GM21526 (cell line): Measurements from ENCODE around the gene CCM2.
A peak's percentile ranks its signal among the peaks of the same experiment; 100 is the strongest.
"Not testable (repeated sequence)": the region's sequence is repeated elsewhere in the genome, so short reads cannot be mapped to it uniquely, and the experiment has no call there.

ENCODE experiments used
- ATAC-seq: cut with Tn5 transposase; IDR thresholded peaks from one replicate; pipeline ENCODE4 v1.9.1; 2021; ENCODE audit warnings: moderate library complexity; ENCODE audit not compliant: unreplicated experiment, low FRiP score

The CCM2 gene

DNA sequence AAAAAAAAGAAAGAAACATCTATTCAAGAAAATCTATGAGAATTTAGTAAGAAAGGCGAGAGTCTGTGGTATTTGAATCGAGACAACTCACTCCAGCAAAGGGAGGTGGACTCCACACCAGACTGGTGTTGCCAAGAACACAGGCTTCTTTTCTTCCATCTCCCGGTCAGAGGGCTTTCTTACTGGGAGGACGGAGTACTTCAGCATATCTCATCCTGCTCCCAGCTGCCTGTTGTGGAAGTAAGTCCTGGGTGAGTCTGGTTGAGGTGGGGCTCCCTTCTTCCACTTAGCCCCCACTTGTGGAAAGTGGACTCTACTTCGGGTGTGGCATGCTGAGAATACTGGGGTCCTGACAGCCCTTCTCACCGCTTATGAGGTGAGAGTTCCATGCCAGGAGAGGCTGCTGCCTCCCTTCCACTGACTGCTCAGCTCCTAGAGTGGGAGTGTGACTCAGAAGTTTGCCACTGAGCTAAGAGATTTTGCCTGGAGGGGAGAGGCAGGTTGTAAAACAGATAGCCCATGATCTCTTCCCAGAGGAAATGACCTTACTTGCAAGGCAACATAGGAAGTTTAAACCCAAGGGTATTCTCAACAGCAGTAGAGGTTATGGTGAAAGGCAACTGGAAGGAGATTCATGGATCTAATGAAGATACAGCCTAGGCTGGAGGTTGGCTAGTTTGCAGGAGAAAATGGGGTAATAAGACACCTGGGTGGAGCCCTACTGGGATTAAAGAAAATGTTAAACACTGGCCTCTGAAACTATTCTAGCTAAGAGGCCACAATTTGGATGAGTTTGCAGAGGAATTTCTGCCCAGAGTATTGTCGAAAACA, 92.3 kb downstream of the CCM2 start:
- ATAC-seq: no peak

DNA sequence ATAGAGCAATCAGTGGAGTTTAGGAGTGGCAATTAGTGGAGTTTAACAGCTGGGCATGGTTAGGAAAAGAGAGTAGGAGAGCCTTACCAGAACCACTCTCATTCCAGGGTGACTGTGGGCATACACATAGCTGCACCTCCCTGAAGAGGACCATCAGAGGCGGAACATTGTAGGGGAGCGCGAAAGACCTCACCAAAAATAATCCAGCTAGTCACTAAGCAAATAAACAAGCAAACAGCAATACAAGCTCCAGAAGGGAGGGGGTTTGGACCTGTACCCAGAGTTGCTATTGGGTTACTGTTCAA, 92.9 kb downstream of the CCM2 start:
- no peak for ATAC-seq

- no peak for ATAC-seq
Observed at GRCh38 chr7:45098983-45099839, 99.2 kb downstream of the CCM2 start.

DNA sequence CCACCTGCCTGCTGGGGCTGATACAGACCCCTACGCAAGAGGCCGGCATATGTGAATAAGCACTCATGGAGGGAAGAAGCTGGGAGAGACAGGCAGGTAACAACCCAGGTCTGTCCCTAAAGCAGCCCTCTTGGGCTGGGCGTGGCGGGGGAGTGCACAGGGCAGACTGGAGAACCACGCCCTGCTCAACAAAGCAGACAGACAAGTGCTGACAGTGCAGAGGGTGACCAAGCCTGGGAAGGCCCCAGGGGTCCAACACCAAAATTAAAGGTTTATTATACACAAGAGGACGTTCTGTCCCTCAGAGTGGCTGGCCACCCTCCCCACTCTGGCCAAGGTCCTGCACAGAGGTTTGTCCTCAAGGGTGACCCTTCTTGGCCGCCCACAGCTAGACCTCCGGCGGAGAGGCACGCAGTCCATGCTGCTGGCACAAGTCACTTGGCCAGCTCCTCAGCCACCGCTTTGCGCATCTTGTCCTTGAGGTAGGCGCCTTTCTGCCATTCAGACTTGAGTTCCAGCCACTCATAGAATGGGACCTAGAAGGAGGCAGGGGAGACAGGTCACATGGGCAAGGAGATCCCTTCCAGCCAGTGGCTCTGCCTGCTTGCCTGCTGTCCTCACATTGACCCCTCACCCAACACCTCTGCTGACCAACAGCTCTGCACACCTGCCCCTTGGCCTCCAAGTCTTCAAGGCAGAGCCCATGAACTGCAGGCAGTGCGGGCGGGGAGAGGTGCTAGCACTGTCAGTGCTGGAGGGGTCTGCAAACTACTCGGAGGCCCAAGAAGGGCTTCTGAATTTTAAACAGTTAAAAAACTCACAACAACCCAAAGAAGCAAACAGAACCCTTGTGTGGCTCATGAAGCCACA, 100.1 kb downstream of the CCM2 start:
- ATAC-seq: no peak

- ATAC-seq: no peak
Observed at GRCh38 chr7:45100761-45101480, 100.9 kb downstream of the CCM2 start.

GRCh38 chr7:45101748-45102147, 101.7 kb downstream of the CCM2 start:
- ATAC-seq: no peak

DNA sequence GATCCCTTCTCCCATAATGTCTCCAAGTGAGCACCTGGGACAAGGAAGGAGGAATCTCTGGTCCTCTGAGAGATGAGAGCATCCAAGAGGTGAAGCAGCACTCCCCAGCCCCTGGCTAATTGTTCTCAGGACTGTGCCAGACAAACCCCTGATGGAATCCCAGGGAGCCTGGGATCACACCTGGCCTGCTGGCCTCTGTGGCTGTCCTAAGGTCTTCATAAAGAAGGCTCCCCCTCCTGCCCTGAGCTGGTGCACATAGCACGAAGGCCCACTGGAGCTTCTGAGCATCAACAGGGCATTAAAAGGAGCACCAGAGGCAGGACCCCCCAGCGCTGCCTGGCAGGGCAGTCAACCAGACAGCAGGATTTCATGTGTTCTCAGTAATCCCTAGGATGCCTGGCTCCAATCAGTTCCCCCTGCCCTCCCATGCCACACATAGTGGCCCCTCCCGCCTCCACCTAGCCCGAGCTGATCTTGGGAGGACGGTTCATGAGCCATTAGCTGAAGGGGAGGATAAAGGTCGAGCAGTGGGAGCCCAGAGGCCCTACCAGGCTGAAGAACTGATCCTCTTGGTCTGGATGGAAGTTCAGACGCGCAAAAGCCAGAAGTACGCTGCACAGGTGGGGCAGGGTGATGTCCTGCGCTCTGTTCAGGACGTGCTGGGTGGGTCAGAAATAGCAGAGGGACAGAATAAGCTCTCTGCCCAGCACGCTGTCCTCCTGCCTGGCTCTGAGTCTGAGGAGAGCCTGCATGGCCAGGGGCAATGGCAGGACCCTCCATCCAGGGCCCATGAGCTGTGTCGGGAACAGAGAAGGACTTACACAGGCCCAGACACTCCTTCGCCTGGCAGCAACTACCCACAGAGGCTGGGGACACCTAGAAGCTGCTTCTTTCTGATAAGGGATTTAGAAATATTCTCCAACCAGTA, 103.0 kb downstream of the CCM2 start:
- no peak for ATAC-seq

DNA sequence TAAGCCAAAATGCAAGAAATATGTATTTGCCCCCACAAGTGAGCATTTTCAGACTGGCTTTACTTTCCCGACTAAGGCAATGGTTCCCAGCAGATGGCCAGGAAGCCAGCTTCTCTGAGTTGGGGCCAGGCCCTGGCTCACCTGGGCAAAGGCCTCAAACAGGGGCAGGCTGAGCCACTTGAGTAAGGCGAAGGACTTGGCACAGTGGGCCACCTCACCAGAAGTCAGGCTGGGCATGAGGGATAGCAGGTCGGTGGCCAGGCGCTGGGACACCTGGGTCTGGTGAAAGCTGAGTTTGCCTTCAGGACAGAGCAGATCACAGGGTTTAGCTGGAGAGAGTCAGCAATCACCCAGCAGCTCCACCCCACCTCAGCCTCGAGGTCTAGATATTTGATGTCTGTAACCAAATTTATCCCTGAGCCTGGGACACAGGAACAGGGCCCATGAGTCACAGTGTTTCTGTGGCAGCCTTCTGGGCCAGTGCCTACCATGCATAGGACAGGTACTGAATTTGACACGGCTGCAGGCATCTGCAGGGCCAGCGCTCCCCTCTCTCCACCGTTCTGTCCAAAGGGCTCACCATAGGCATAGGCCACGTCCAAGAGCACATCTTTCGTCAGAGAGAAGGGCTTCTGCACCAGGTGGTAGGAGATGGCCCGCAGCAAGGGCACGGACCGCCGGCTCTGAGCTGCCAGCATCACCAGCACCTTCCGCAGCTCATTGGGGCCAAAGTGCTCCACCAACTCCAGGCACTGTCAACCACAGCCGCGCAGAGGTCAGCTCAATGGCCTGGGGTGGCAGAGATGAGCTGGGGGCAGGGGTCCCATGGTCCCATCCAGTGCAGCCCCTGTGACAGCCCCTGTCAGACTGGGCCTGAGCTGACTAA, 104.2 kb downstream of the CCM2 start:
- no peak for ATAC-seq

DNA sequence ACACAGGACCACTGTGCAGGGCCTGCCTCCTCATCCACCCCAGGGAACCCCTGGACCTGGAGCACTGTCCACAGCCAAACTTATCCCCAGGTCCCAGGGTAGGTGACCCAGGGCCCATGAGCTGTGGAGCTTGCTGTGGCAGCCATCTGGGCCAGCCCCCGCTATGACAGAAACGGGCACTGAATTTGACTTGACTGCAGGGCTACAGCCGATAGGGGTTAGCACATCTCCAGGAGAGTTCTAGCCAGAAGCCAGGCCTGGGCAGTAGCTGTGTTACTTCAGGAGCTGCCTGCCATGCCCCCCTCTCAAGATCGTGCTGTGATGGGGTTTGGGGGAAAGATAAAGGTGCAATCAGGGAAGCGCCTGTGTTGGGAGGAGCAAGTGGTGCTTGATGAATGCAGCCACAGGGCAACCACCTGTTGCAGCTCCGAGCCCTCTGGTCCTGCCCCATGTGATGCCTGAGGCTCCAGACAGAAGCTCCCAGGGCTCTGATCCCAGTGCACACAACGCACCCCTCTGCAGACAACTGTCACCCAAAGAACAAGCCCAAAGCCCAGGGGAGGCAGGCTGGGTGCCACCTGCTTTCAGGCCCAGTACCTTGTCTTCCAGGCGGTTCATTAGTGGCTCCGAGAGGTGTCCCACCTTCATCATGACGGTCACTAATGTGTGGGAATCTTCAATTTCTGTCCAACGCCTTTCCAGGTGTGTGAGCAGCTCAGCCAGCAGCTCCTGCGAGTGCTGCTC, 105.0 kb downstream of the CCM2 start:
- ATAC-seq: no peak

GRCh38 chr7:45105588-45106188, 105.7 kb downstream of the CCM2 start:
- ATAC-seq: no peak

- no peak for ATAC-seq
Observed at GRCh38 chr7:45106820-45107219, 106.8 kb downstream of the CCM2 start.

GRCh38 chr7:45107356-45107755, 107.4 kb downstream of the CCM2 start:
- ATAC-seq: no peak

DNA sequence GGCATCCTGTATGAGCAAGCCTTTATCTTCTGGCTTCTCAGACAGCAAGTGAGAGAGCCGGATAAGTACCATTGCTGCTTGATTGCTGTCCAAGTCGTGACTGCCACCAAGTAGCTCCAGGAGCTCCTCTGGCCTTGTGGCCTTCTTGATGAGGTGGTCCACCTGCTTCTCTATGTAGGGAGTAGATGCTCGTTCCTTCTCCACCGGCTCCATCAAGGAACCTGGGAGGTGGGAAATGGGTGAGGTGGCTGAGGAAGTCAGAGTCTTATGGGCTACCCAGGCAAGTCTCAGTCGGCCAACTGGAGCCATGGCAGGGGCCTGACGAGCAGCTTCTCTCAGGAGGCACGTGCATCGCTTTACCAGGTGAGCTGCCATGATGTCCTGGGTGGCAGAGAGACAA, 108.9 kb downstream of the CCM2 start:
- no peak for ATAC-seq

DNA sequence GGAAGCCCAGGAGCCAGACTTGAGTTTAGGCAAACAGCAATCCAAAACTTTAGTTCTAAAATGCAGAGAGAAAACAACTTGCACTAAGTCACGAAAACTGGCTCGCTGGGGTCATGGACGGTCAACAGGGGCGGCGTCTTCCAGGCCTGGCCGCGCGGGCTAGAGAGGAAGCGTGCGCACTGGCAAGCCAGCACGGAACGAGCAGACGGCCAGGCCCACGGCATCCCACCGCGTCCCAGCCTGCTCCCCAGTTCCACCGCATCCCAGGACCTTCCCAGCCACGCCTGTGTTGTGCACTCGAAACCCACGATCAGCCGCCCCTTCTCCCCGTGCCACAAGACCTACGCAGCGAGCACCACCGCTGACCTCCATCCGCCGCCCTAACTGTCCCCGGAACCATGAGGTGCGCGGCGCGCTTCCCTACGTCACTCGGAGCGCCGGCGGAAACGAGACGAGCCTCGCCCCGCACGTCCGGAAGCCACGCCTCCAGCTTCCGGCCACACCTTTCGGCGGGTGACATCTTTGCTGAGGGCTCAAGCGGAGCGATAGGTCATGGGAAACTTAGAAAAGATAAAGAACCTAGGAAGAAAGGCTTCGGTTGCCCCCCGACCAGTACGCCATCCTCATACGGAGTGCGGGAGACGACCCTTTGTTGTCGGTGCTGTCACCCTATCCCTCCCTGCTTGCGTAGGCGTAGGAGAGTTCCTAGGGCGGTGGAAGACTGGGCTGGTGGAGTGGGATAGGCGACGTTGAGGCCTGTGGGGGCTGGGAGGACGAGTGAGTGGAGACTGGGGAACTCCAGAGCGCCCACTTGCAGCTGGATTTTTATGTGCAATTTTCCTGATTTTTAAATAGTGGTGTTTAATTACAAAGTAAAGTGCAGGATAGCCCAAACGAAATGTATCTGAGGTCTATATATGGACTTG, 111.6 kb downstream of the CCM2 start, which contains the start of gene TBRG4:
Gene TBRG4 (minus strand): TSS at position 400 of the 926 bp plus-strand sequence. CDS start 2,460 bp downstream, outside the sequence.
- ATAC-seq: peak; percentile 95

- no peak for ATAC-seq
Observed at GRCh38 chr7:45112648-45113047, 112.6 kb downstream of the CCM2 start.

DNA sequence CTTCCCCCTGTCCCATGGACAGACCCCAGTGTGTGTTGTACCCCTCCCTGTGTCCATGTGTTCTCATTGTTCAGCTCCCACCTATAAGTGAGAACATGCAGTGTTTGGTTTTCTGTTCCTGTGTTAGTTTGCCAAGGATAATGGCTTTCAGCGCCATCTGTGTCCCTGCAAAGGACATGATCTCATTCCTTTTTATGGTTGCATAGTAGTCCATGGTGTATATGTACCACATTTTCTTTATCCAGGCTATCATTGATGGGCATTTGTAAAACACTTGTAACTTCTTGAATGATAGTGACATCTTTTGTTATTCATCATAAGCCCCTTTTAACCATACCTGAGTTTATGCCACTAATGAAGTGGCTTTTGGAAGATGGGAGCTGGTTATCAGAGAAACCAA, 114.3 kb downstream of the CCM2 start:
- ATAC-seq: not testable (repeated sequence)
